ENCODE measurements around the gene RNF130. TPM values are rescaled to one million over a fixed set of nuclear protein-coding genes. Genes with fewer than 3 reads are reported as not detected.

RNF130 gene
- total RNA-seq, 1 donor from 2014 or later = 104 TPM

- Mint-ChIP-seq H3K9me3 (ENCODE audit: unreplicated experiment) (peaks cover 2% of the 10 kb centered on the region), H3K36me3 (ENCODE audit: unreplicated experiment) (peaks cover 13% of the 10 kb centered on the region), H3K27ac (ENCODE audit: unreplicated experiment) (no peak overlapping the region), H3K4me1 (ENCODE audit: low read depth, unreplicated experiment) (peaks cover 27% of the 10 kb centered on the region), H3K27me3 (ENCODE audit: unreplicated experiment) (peaks cover 4% of the 10 kb centered on the region), H3K4me3 (ENCODE audit: unreplicated experiment) (no peak overlapping the region)
- TF ChIP-seq CTCF (IDR thresholded peaks at IDR 0.05; ENCODE audit: partially characterized antibody, unreplicated experiment) = no peak
- no peak for DNase-seq
Measured at GRCh38 chr5:180059326-180059725, 12.2 kb downstream of the RNF130 start.

GRCh38 chr5:180056153-180056552 is 15.4 kb downstream of the RNF130 start:
- Mint-ChIP-seq H3K4me1 (ENCODE audit: low read depth, unreplicated experiment) (peaks cover 45% of the 10 kb centered on the region), H3K9me3 (ENCODE audit: unreplicated experiment) (peaks cover 2% of the 10 kb centered on the region), H3K27ac (ENCODE audit: unreplicated experiment) (no peak overlapping the region), H3K27me3 (ENCODE audit: unreplicated experiment) (peaks cover 10% of the 10 kb centered on the region), H3K36me3 (ENCODE audit: unreplicated experiment) (peaks cover 7% of the 10 kb centered on the region), H3K4me3 (ENCODE audit: unreplicated experiment) (no peak overlapping the region)
- TF ChIP-seq CTCF (IDR thresholded peaks at IDR 0.05; ENCODE audit: partially characterized antibody, unreplicated experiment) = no peak
- no peak for DNase-seq

GRCh38 chr5:180054226-180054625 is 17.3 kb downstream of the RNF130 start:
- no peak for TF ChIP-seq CTCF (IDR thresholded peaks at IDR 0.05; ENCODE audit: partially characterized antibody, unreplicated experiment)
- Mint-ChIP-seq H3K27ac (ENCODE audit: unreplicated experiment) (peak overlapping the region; percentile 73), H3K4me3 (ENCODE audit: unreplicated experiment) (peak overlapping the region; percentile 47), H3K27me3 (ENCODE audit: unreplicated experiment) (peaks cover 6% of the 10 kb centered on the region), H3K9me3 (ENCODE audit: unreplicated experiment) (peaks cover 2% of the 10 kb centered on the region), H3K36me3 (ENCODE audit: unreplicated experiment) (peaks cover 7% of the 10 kb centered on the region), H3K4me1 (ENCODE audit: low read depth, unreplicated experiment) (peaks cover 53% of the 10 kb centered on the region)
- DNase-seq = no peak

- H3K4me3 Mint-ChIP-seq (ENCODE audit: unreplicated experiment) = peak overlapping the region; percentile 66
- H3K36me3 Mint-ChIP-seq (ENCODE audit: unreplicated experiment) = peaks cover 7% of the 10 kb centered on the region
- peak overlapping the region; percentile 79 for H3K27ac Mint-ChIP-seq (ENCODE audit: unreplicated experiment)
- TF ChIP-seq CTCF (IDR thresholded peaks at IDR 0.05; ENCODE audit: partially characterized antibody, unreplicated experiment) = no peak
- H3K9me3 Mint-ChIP-seq (ENCODE audit: unreplicated experiment) = peaks cover 2% of the 10 kb centered on the region
- H3K4me1 Mint-ChIP-seq (ENCODE audit: low read depth, unreplicated experiment) = peaks cover 61% of the 10 kb centered on the region
- H3K27me3 Mint-ChIP-seq (ENCODE audit: unreplicated experiment) = peaks cover 6% of the 10 kb centered on the region
- DNase-seq = peak; percentile 39
Measured at GRCh38 chr5:180053061-180053602, 18.4 kb downstream of the RNF130 start.

GRCh38 chr5:180052211-180052818 is 19.2 kb downstream of the RNF130 start:
- H3K36me3 Mint-ChIP-seq (ENCODE audit: unreplicated experiment) = peaks cover 7% of the 10 kb centered on the region
- peaks cover 63% of the 10 kb centered on the region for H3K4me1 Mint-ChIP-seq (ENCODE audit: low read depth, unreplicated experiment)
- H3K4me3 Mint-ChIP-seq (ENCODE audit: unreplicated experiment) = peak overlapping the region; percentile 41
- H3K27me3 Mint-ChIP-seq (ENCODE audit: unreplicated experiment) = peaks cover 6% of the 10 kb centered on the region
- no peak for DNase-seq
- peak overlapping the region; percentile 79 for H3K27ac Mint-ChIP-seq (ENCODE audit: unreplicated experiment)
- H3K9me3 Mint-ChIP-seq (ENCODE audit: unreplicated experiment) = peaks cover 4% of the 10 kb centered on the region
- TF ChIP-seq CTCF (IDR thresholded peaks at IDR 0.05; ENCODE audit: partially characterized antibody, unreplicated experiment) = no peak
